SH-SY5Y (cell line): ENCODE data around the gene IQUB.

Experiments
- GATA2 ChIP-seq: IDR thresholded peaks from 2 replicates; pipeline ENCODE4 v1.6.1; 2011; ENCODE audit warnings: mild to moderate bottlenecking, low read depth, low read length
- GATA3 ChIP-seq: IDR thresholded peaks from 2 replicates; pipeline ENCODE4 v1.6.1; 2011; ENCODE audit warnings: low read depth, mild to moderate bottlenecking, low read length, moderate library complexity

IQUB gene

DNA sequence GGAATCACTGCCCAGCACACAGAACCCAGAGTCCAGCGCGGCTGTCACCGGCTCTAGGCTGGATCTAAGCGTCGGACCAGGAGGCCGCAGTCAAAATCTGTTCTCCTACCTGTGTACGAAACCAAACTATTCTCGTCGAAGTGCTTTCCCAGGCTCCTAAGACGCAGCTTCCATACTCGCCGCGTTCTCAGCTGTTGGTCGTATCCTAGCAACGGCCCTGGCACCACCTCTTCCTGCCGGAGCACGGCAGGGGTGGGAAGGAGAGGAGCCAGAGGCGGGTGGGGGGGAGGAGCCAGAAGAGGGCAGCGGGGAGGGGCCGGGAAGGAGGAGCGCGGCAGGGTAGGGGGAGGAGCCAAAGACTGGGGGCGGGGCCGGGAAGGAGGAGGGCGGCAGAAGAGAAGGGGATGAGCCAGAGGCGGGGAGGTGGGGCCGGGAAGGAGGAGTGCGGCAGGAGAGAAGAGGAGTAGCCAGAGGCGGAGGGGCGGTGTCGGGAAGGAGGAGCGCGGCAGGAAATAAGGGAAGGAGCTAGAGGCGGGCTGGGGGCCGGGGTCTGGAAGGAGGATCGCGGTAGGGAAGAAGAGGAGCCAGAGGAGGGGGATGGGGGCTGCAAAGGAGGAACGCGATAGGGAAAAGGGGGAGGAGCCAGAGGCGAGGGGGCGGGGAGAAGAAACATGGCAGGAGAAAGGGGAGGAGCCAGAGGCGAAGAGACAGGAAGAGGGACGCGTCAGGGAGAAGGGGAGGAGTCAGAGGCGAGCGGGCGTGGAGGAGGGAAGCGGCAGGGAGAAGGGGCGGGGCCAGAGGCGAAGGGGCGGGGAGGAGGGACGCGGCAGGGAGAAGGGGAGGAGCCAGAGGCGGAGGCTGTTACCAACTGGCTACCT is at the start of gene IQUB:
Gene IQUB, minus strand, starts transcription at position 213 of the 878 bp plus-strand sequence. CDS start 22,255 bp downstream, outside the sequence.
- no peak for TF ChIP-seq GATA3
- no peak for TF ChIP-seq GATA2

GRCh38 chr7:123583821-123584220 is 49.4 kb upstream of the IQUB start:
- TF ChIP-seq GATA2 = no peak
- TF ChIP-seq GATA3 = no peak

DNA sequence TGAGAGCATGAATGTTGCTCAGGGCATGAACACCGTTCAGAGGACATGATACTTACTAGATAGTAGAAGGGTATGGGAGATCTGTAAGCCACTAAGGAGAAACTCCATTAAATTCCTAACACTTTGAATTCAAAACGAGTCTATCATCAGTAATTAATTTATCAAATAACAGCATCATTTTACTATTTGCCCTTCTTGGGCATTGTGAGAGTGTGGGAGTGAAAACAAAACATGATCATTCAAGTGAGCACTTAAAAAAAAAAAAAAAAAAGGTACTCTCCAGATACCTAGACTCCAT is 46.7 kb upstream of the IQUB start:
- TF ChIP-seq GATA2 = no peak
- no peak for TF ChIP-seq GATA3

GRCh38 chr7:123580406-123581161 is 46.2 kb upstream of the IQUB start:
- TF ChIP-seq GATA3 (no peak), GATA2 (no peak)

GRCh38 chr7:123579416-123579815 is 45.0 kb upstream of the IQUB start:
- no peak for TF ChIP-seq GATA2
- TF ChIP-seq GATA3 = no peak

DNA sequence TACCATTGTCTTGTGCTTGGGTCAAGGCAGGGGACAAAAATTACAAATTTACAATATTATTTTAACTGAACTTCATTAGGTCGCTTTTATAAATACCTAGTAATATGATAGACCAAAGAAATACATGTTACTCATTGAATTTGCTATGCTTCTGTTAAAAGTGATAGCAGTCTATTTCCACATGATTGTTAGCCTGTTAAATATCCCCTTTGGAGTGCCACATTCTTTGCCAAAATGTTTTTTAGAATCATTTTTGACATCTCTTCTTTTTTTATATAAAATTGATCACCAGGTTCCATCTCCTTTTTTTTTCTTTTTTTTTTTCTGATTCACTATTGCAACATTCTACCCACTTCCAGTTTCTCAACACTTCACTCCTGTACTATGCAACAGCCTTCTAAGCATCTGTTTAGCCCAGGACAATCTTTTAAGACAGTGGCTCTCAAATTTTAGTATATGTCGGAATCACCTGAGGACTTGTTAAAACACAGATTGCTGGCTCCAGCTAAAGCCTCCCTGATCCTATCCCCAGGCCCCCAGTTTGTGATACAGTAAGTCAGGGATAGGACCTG is 39.6 kb upstream of the IQUB start:
- no peak for TF ChIP-seq GATA3
- TF ChIP-seq GATA2 = no peak

GRCh38 chr7:123573341-123573740 is 38.9 kb upstream of the IQUB start:
- TF ChIP-seq GATA2 = no peak
- no peak for TF ChIP-seq GATA3

DNA sequence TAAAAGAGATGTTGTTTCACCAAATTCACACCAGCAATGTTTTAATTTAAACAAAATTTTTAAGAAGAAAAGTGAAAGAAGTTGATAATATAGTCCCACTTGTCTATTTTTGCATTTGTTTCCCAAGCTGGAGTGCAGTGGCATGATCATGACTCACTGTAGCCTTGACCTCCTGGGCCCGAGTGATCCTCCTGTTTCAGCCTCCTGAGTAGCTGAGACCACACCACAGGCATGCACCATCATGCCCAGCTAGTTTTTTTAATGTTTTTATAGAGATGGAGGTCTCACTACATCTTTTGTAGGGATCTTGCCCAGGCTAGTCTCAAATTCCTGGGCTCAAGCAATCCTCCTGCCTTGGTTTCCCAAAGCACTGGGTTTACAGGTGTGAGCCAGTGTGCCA is 37.3 kb upstream of the IQUB start:
- TF ChIP-seq GATA3 (no peak), GATA2 (no peak)

DNA sequence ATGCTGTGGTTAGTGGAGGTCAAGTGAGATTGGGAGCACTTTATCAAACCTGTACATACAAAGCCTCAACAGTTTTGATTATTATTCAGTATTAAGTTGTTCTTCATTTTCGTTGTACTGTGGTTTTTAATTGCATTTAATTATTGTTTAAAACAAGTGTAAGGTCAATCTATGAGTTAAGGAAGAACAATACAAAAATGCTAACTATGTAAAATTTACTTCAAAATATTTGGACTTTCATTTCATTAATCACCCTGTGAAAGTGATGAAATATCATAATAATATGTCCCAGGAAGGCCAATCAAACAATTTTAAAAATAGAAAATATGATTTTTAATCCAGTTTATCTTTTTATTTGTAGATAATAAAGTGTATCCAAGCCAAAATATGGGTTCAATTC is 36.8 kb upstream of the IQUB start:
- TF ChIP-seq GATA3 (no peak), GATA2 (no peak)

DNA sequence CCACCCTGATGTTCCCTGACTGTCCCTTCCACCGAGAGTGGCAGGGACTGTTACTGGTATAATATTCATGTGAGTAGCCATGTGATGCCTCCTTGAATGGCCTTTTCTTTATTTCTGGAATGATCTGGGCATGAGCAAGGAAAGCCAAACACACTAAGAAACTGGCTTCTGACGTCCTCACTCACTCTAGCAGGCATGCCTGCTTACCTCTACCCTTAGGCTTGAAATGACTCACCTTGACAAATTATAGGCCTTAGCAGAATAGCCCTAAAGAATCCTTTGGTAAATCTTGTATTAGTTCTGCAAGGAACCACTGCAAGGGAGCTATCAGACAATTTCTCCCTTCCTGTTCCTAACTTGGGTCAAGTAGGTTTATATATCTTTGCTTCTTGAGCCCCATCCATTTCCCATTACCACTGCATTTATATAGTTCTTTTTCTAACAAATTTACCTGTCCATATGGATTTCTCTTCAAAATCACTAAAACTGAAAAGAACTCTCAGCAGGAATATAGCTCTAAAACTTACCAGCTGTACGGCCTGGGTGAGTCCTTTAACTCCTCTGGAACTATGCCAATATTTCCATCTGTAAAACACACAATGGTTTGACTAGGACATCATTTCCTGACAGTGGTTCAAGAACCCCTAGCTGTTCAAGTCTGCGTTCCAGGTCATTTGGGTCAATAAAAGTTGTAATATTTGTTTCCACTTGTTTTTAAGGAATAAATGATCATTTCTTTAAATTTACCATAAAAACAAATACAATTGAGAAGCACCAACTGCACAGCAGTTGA is 36.2 kb upstream of the IQUB start:
- TF ChIP-seq GATA2 (no peak), GATA3 (no peak)

- TF ChIP-seq GATA3 (no peak), GATA2 (no peak)
Measured at GRCh38 chr7:123569352-123570010, 35.1 kb upstream of the IQUB start.

DNA sequence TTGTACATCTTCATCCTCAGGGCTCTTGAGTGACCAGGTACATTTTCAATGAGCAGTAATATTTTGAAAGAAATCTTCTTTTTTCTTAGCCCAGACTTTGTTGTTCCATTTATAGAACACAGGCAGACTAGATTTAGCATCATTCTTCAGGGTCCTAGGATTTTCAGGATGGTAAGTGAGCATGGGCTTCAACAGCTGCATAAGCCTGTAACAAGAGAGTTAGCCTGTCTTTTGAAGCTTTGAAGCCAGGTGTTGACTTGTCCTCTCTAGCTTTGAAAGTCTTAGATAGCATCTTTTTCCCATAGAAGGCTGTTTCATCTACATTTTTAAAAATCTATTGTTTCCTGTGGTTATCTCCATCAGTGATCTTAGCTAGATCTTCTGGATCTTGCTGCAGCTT is 27.7 kb upstream of the IQUB start:
- TF ChIP-seq GATA2 = no peak
- TF ChIP-seq GATA3 = no peak

- TF ChIP-seq GATA2 = no peak
- peak; percentile 14; the same call in 1 of the 2 replicates for TF ChIP-seq GATA3
Measured at GRCh38 chr7:123558289-123558874, 24.0 kb upstream of the IQUB start.
